ENCODE data around the gene SHTN1. TPM values are rescaled to one million over a fixed set of nuclear protein-coding genes. Genes with fewer than 3 reads are reported as not detected.

The SHTN1 gene
- total RNA-seq, 4 donors from 2014 or later: 24.1 to 59.7 (median 34.1) TPM

- Histone ChIP-seq H3K36me3 (no peaks in the 10 kb centered on the region), H3K27me3 (no peaks in the 10 kb centered on the region), H3K4me3 (no peak overlapping the region), H3K4me1 (peaks cover 0 to 7% (median 0%) of the 10 kb centered on the region in 4 donors), H3K27ac (no peak overlapping the region), H3K9me3 (no peaks in the 10 kb centered on the region)
- DNase-seq: no peak
- TF ChIP-seq POLR2A (IDR thresholded peaks at IDR 0.05) (no peak), CTCF (IDR thresholded peaks at IDR 0.05) (no peak)
Measured at GRCh38 chr10:116994113-116994890, 10.7 kb downstream of the SHTN1 start.

- Histone ChIP-seq H3K4me3 (no peak overlapping the region), H3K9me3 (no peaks in the 10 kb centered on the region), H3K36me3 (no peaks in the 10 kb centered on the region), H3K27me3 (no peaks in the 10 kb centered on the region), H3K27ac (no peak overlapping the region), H3K4me1 (peaks cover 0 to 7% (median 0%) of the 10 kb centered on the region in 4 donors)
- DNase-seq: no peak
- TF ChIP-seq CTCF (IDR thresholded peaks at IDR 0.05): no peak
- no peak for TF ChIP-seq POLR2A (IDR thresholded peaks at IDR 0.05)
Measured at GRCh38 chr10:116993610-116994009, 11.4 kb downstream of the SHTN1 start.

GRCh38 chr10:116992183-116992582 lies 12.8 kb downstream of the SHTN1 start:
- Histone ChIP-seq H3K9me3 (no peaks in the 10 kb centered on the region), H3K4me1 (peaks cover 0 to 3% (median 0%) of the 10 kb centered on the region in 4 donors), H3K27me3 (no peaks in the 10 kb centered on the region), H3K27ac (no peak overlapping the region), H3K36me3 (no peaks in the 10 kb centered on the region), H3K4me3 (no peak overlapping the region)
- no peak for DNase-seq
- TF ChIP-seq POLR2A (IDR thresholded peaks at IDR 0.05): no peak
- TF ChIP-seq CTCF (IDR thresholded peaks at IDR 0.05): no peak

- H3K4me1 ChIP-seq: no peaks in the 10 kb centered on the region
- H3K36me3 ChIP-seq: no peaks in the 10 kb centered on the region
- H3K9me3 ChIP-seq: no peaks in the 10 kb centered on the region
- TF ChIP-seq POLR2A (IDR thresholded peaks at IDR 0.05): no peak
- no peak for TF ChIP-seq CTCF (IDR thresholded peaks at IDR 0.05)
- no peak for DNase-seq
- no peak overlapping the region for H3K4me3 ChIP-seq
- H3K27ac ChIP-seq: no peak overlapping the region
- H3K27me3 ChIP-seq: no peaks in the 10 kb centered on the region
Measured at GRCh38 chr10:116990276-116990800, 14.6 kb downstream of the SHTN1 start.

- no peaks in the 10 kb centered on the region for H3K36me3 ChIP-seq
- no peaks in the 10 kb centered on the region for H3K9me3 ChIP-seq
- DNase-seq: no peak
- H3K4me3 ChIP-seq: no peak overlapping the region
- TF ChIP-seq POLR2A (IDR thresholded peaks at IDR 0.05): no peak
- no peak for TF ChIP-seq CTCF (IDR thresholded peaks at IDR 0.05)
- no peaks in the 10 kb centered on the region for H3K4me1 ChIP-seq
- no peaks in the 10 kb centered on the region for H3K27me3 ChIP-seq
- no peak overlapping the region for H3K27ac ChIP-seq
Measured at GRCh38 chr10:116989439-116989838, 15.5 kb downstream of the SHTN1 start.
